Urinary bladder (tissue), 4 donors: ENCODE measurements around the gene CCNI. TPM values are rescaled to one million over a fixed set of nuclear protein-coding genes. Genes with fewer than 3 reads are reported as not detected.
"Not testable (repeated sequence)": the region's sequence is repeated elsewhere in the genome, so short reads cannot be mapped to it uniquely, and the experiment has no call there.

ENCODE experiments used
- DNase-seq: peaks from one replicate; pipeline ENCODE4 v3.0.0-alpha.2; 2015; ENCODE audit errors: extremely low spot score
- H3K27ac ChIP-seq: one replicate; pipeline ENCODE4 v1.5.1; 2013; ENCODE audit warnings: low read depth, mild to moderate bottlenecking, moderate library complexity
- H3K36me3 ChIP-seq: one replicate; pipeline ENCODE4 v1.6.1; 2013; ENCODE audit warnings: mild to moderate bottlenecking, moderate library complexity; ENCODE audit not compliant: insufficient read depth
- H3K4me1 ChIP-seq: one replicate; pipeline ENCODE4 v1.6.1; 2013; ENCODE audit warnings: mild to moderate bottlenecking, moderate library complexity; ENCODE audit not compliant: insufficient read depth
- H3K4me3 ChIP-seq: one replicate; pipeline ENCODE4 v1.5.1; 2013; ENCODE audit warnings: low read depth, low read length
- WGBS: extraction: QIAGEN DNeasy Blood & Tissue Kit; methylation state at CpG from one replicate; pipeline ENCODE4 v1.1.7; 2013; 5-methylcytosine and 5-hydroxymethylcytosine counted together
- polyA plus RNA-seq: library from polyadenylated mRNA; stranded (reverse); fragments of 200-250 nt; gene quantifications from one replicate; pipeline ENCODE4 v1.2.3, GENCODE V29; 2013
- total RNA-seq: library from RNA; depleted of rRNA; stranded (reverse); fragments of >200 nt; gene quantifications from one replicate; pipeline ENCODE4 v1.2.3, GENCODE V29; 2014
- donor health status: healthy with polysubstance abuse.
- donor health status: healthy.

The CCNI gene
- total and polyA plus RNA-seq, 2 donors, result 232 to 249 TPM

- Histone ChIP-seq H3K4me1 (no peaks in the 10 kb centered on the region), H3K27ac (no peak overlapping the region)
- 90% methylated on average over 2 of the region's 2 CpGs for WGBS
Measured at GRCh38 chr4:77040854-77041725, 34.7 kb downstream of the CCNI start.

GRCh38 chr4:77040270-77040669, 35.5 kb downstream of the CCNI start:
- no peak overlapping the region for H3K4me3 ChIP-seq
- H3K27ac ChIP-seq, result no peak overlapping the region
- no peaks in the 10 kb centered on the region for H3K36me3 ChIP-seq
- no peaks in the 10 kb centered on the region for H3K4me1 ChIP-seq
- 75% methylated on average over 1 of the region's 1 CpG for WGBS
- DNase-seq, result no peak

More at GRCh38 chr4:77040854-77041725, 34.7 kb downstream of the CCNI start:
- Histone ChIP-seq H3K36me3 (no peaks in the 10 kb centered on the region), H3K4me3 (no peak overlapping the region)
- DNase-seq, result no peak

DNA sequence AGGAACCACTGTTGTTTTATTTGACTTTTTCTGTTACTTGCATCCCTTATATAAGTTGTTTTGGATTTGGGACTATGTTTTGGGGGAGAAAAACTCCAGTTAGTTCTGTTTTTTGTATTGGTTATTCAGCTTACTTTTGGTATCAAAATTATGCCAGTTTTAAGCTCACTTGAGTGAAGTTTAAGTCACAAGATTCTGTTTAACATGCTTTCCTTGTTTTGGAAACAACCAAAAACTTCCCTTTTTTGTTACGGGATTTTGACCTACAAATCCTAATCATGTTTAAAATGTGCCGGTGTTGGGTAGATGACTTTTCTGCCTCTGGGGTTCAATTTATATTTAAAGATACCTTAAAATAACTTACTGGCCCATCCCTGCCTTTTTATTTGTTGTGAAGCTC, 36.0 kb downstream of the CCNI start:
- no peak overlapping the region for H3K27ac ChIP-seq

GRCh38 chr4:77037736-77038135, 38.1 kb downstream of the CCNI start:
- Histone ChIP-seq H3K27ac (no peak overlapping the region), H3K36me3 (no peaks in the 10 kb centered on the region), H3K4me1 (no peaks in the 10 kb centered on the region), H3K4me3 (no peak overlapping the region)
- WGBS, result 80% methylated on average over 3 of the region's 3 CpGs
- no peak for DNase-seq

More for the DNA sequence above, 36.0 kb downstream of the CCNI start:
- DNase-seq, result no peak
- 67% methylated on average over 2 of the region's 2 CpGs for WGBS
- H3K4me3 ChIP-seq, result no peak overlapping the region
- no peaks in the 10 kb centered on the region for H3K36me3 ChIP-seq
- no peaks in the 10 kb centered on the region for H3K4me1 ChIP-seq

- not testable (repeated sequence) for H3K4me3 ChIP-seq, H3K36me3 ChIP-seq
Measured at GRCh38 chr4:77037168-77037567, 38.6 kb downstream of the CCNI start.

GRCh38 chr4:77036206-77036605, 39.6 kb downstream of the CCNI start:
- peaks cover 1% of the 10 kb centered on the region for H3K36me3 ChIP-seq
- no peak for DNase-seq
- H3K4me1 ChIP-seq, result no peaks in the 10 kb centered on the region
- H3K27ac ChIP-seq, result no peak overlapping the region
- H3K4me3 ChIP-seq, result no peak overlapping the region
- 71% methylated on average over 2 of the region's 2 CpGs for WGBS

More at GRCh38 chr4:77037168-77037567, 38.6 kb downstream of the CCNI start:
- not testable (repeated sequence) for H3K4me1 ChIP-seq, DNase-seq, H3K27ac ChIP-seq
- 98% methylated on average over 5 of the region's 5 CpGs for WGBS

DNA sequence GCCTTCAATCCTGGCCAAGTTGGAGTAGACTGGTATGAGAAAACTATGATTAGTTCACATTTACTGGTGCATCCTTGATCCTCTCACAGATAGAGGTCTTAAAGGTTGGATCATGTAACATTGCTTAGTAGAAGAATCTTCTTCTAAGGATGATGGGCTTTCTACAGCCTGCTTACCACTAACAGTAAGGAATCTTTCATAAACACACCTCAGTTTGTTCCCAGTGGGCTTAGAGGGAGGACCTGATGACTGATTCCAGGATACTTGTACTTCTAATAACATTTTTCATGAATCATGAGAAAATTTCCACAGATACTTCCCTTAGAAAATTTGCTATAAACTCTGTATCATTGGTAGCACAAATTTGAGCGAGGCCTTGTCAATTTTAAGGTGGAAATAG, 40.6 kb downstream of the CCNI start:
- no peaks in the 10 kb centered on the region for H3K4me1 ChIP-seq
- WGBS, result 99% methylated on average over 1 of the region's 1 CpG
- H3K4me3 ChIP-seq, result no peak overlapping the region
- H3K36me3 ChIP-seq, result peaks cover 5% of the 10 kb centered on the region
- no peak for DNase-seq
- H3K27ac ChIP-seq, result no peak overlapping the region

DNA sequence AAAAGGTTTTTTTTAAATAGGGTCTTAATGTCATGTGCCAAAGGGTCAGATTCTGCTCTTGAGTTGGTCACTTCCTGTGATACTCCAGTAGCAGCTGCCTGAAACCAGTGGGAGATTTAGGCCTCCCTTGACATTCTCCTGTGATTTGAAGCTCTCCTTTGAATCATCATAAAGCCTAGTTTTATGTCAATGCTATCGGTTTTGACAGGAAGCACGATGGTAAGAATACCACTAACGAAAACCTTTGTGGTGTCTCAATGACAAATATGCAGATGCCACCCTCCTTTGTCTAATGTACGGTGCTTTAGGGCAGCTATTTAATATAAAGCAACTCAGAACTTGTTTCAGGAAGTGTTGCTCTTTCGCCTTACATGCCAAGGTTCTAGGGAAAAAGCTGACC, 44.2 kb downstream of the CCNI start:
- Histone ChIP-seq H3K4me3 (no peak overlapping the region), H3K36me3 (peaks cover 5% of the 10 kb centered on the region), H3K4me1 (no peaks in the 10 kb centered on the region), H3K27ac (peak overlapping the region; percentile 34)
- 88% methylated on average over 5 of the region's 5 CpGs for WGBS
- DNase-seq, result no peak

- not testable (repeated sequence) for H3K4me1 ChIP-seq, H3K27ac ChIP-seq, H3K4me3 ChIP-seq, H3K36me3 ChIP-seq, DNase-seq
- 96% methylated on average over 7 of the region's 7 CpGs for WGBS
Measured at GRCh38 chr4:77029757-77030156, 46.0 kb downstream of the CCNI start.

DNA sequence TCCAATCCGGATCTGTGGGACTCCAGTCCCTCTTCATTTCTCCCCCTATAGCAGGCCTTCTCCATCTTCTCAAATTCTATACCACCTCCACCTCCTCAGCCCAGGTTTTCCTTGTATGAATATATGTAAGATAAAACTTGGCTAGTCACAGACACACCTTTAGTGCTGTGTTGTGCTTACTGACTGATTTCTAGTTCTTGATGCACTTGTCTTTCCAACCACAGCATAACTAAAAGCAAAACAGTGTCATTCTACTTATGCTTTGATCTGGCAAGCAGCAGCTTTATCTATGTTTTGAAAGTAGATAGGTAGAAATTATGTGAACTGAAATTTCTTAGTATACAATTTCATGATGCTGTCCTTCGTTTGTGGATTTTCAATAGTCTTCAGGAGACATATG, 47.5 kb downstream of the CCNI start:
- H3K36me3 ChIP-seq, result peaks cover 5% of the 10 kb centered on the region
- 78% methylated on average over 2 of the region's 2 CpGs for WGBS
- H3K4me1 ChIP-seq, result no peaks in the 10 kb centered on the region
- no peak overlapping the region for H3K27ac ChIP-seq
- H3K4me3 ChIP-seq, result no peak overlapping the region
- DNase-seq, result no peak

GRCh38 chr4:77026322-77026704, 49.5 kb downstream of the CCNI start:
- H3K36me3 ChIP-seq, result peaks cover 5% of the 10 kb centered on the region
- DNase-seq, result no peak
- no peak overlapping the region for H3K4me3 ChIP-seq
- H3K27ac ChIP-seq, result no peak overlapping the region
- 96% methylated on average over 4 of the region's 4 CpGs for WGBS
- H3K4me1 ChIP-seq, result peaks cover 1% of the 10 kb centered on the region

- DNase-seq, result no peak
- no peak overlapping the region for H3K4me3 ChIP-seq
- WGBS, result 90% methylated on average over 1 of the region's 1 CpG
Measured at GRCh38 chr4:77025643-77026321, 50.0 kb downstream of the CCNI start.

DNA sequence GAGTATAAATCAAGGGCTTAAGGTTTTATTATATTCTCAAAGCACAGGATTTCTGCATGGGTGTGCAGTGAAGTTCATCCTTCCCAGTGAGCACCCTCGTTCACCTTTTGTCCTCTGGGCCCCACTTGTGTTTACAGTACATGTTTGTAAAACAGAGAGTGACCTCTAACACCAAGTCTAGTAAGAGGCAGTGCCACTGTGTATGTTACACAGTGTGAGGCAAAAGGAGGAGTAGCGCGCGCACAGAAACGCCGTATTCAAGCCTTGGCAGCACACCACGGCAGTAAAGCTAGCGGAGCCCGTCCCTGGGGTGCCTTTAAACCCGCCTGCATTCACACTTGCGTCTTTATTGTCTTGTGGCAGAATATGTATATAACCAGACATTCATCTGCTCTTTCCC, 51.9 kb downstream of the CCNI start:
- WGBS, result 51% methylated on average over 11 of the region's 11 CpGs
- H3K4me3 ChIP-seq, result no peak overlapping the region
- DNase-seq, result no peak
- no peaks in the 10 kb centered on the region for H3K36me3 ChIP-seq
- no peak overlapping the region for H3K27ac ChIP-seq
- H3K4me1 ChIP-seq, result peaks cover 1% of the 10 kb centered on the region

More at GRCh38 chr4:77025643-77026321, 50.0 kb downstream of the CCNI start:
- Histone ChIP-seq H3K4me1 (peaks cover 1% of the 10 kb centered on the region), H3K27ac (no peak overlapping the region), H3K36me3 (peaks cover 2% of the 10 kb centered on the region)

DNA sequence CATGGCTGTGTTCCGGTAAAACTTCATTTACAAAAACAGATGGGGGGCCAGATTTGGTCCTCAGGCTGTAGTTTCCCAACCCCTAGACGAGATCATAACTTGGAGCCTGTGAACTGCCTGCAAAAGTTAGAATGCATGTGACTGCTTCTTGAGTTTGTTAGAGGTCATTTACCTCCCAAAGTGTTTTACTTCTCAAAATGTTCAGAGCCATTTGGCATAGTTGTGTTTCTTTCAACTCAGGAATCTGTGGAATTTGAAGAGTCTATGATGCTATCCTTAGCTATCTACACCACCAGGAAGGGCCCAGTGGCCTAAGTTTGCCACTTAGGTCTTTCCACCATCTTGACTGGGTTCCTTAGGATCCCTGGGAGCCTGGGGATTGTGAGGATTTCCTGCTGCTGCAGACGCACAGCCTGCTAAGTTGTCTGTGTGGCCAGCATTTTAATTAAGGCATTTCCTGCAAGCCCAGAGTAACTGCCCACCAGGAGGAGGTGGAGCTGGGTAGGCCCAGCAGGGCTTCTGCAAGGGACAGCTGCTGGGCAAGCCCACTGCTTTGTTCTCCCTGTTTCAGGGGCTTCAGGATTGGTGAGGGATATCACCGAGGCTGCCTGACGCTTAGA, 53.1 kb downstream of the CCNI start:
- 56% methylated on average over 5 of the region's 5 CpGs for WGBS
- Histone ChIP-seq H3K36me3 (no peaks in the 10 kb centered on the region), H3K4me3 (no peak overlapping the region), H3K27ac (no peak overlapping the region), H3K4me1 (peaks cover 1% of the 10 kb centered on the region)
- DNase-seq, result no peak
